HepG2 (cell line): ENCODE results near the gene NCOA3. TPM values are rescaled to one million over a fixed set of nuclear protein-coding genes. Genes with fewer than 3 reads are reported as not detected.

ENCODE experiments used
- BHLHE40 ChIP-seq: IDR thresholded peaks from 2 replicates; pipeline ENCODE4 v1.6.1; 2011; ENCODE audit warnings: low read length, improper control_type of control experiment
- BRCA1 ChIP-seq: sonication (generic); formaldehyde crosslinking; IDR thresholded peaks from 2 replicates; pipeline ENCODE4 v1.4.0; 2020; ENCODE audit warnings: missing genetic modification reagents
- FOXP1 ChIP-seq, 2 experiments: fragments of 450-650 bp in 1 of 2; IDR thresholded peaks; 2 replicates each; pipeline ENCODE4 v1.6.1; 2017 to 2018; ENCODE audit warnings: antibody characterized with exemption in 1 of 2
- NFE2L1 ChIP-seq: sonication (generic); formaldehyde crosslinking; IDR thresholded peaks from 2 replicates; pipeline ENCODE4 v1.4.0; 2020; ENCODE audit warnings: missing genetic modification reagents, mild to moderate bottlenecking, borderline replicate concordance
- REPIN1 ChIP-seq: sonication (generic); formaldehyde crosslinking; IDR thresholded peaks from 2 replicates; pipeline ENCODE4 v1.8.0; 2022; ENCODE audit warnings: missing genetic modification reagents, low read depth, mild to moderate bottlenecking, borderline replicate concordance
- TARDBP ChIP-seq: sonication (generic); formaldehyde crosslinking; IDR thresholded peaks from 2 replicates; pipeline ENCODE4 v1.8.0; 2022; ENCODE audit warnings: mild to moderate bottlenecking, missing genetic modification reagents
- TBP ChIP-seq: sonication (generic); formaldehyde crosslinking; IDR thresholded peaks from 2 replicates; pipeline ENCODE4 v1.5.0; 2020; ENCODE audit warnings: missing genetic modification reagents
- TP53 ChIP-seq: sonication (generic); formaldehyde crosslinking; conservative IDR thresholded peaks from 2 replicates; pipeline ENCODE4 v1.4.0; 2020; ENCODE audit warnings: missing genetic modification reagents
- ZBTB10 ChIP-seq: sonication (generic); formaldehyde crosslinking; IDR thresholded peaks from 2 replicates; pipeline ENCODE4 v1.4.0; 2020; ENCODE audit warnings: missing genetic modification reagents, borderline replicate concordance
- ZBTB20 ChIP-seq: sonication (generic); formaldehyde crosslinking; IDR thresholded peaks from 2 replicates; pipeline ENCODE4 v1.8.1; 2023; ENCODE audit warnings: missing genetic modification reagents, low read depth, mild to moderate bottlenecking, borderline replicate concordance
- ZFY ChIP-seq: sonication (generic); formaldehyde crosslinking; IDR thresholded peaks from 2 replicates; pipeline ENCODE4 v1.4.0; 2020; ENCODE audit warnings: missing genetic modification reagents
- ZNF543 ChIP-seq: sonication (generic); formaldehyde crosslinking; IDR thresholded peaks from 2 replicates; pipeline ENCODE4 v1.4.0; 2020; ENCODE audit warnings: mild to moderate bottlenecking, missing genetic modification reagents
- ZNF563 ChIP-seq: sonication (generic); formaldehyde crosslinking; IDR thresholded peaks from 2 replicates; pipeline ENCODE4 v1.8.0; 2022; ENCODE audit warnings: mild to moderate bottlenecking, moderate library complexity, missing genetic modification reagents
- ZNF609 ChIP-seq: sonication (generic); formaldehyde crosslinking; IDR thresholded peaks from 2 replicates; pipeline ENCODE4 v1.4.0; 2020; ENCODE audit warnings: mild to moderate bottlenecking, missing genetic modification reagents, borderline replicate concordance
- ZNF619 ChIP-seq: sonication (generic); formaldehyde crosslinking; IDR thresholded peaks from 2 replicates; pipeline ENCODE4 v1.4.0; 2020; ENCODE audit warnings: mild to moderate bottlenecking, missing genetic modification reagents
- ZNF660 ChIP-seq: sonication (generic); formaldehyde crosslinking; IDR thresholded peaks from 2 replicates; pipeline ENCODE4 v1.5.1; 2020; ENCODE audit warnings: mild to moderate bottlenecking, low read depth, missing genetic modification reagents, borderline replicate concordance
- ZNF841 ChIP-seq: sonication (generic); formaldehyde crosslinking; IDR thresholded peaks from 2 replicates; pipeline ENCODE4 v1.8.1; 2023; ENCODE audit warnings: missing genetic modification reagents, borderline replicate concordance
- polyA plus RNA-seq, 8 experiments: library from polyadenylated mRNA; depleted of rRNA in 3 of 8; stranded (reverse) in 7 of 8; unstranded in 1 of 8; fragments of >200 nt; fragmentation: Illumina TruSeq in 4 of 8; extraction: Trizol in 4 of 8; gene quantifications; 2 replicates each; pipeline versions ENCODE4 v1.2.1 to v1.2.3, GENCODE V29; 2011 to 2016; ENCODE audit warnings: low read depth in 4 of 8, missing spikeins in 1 of 8, mixed read lengths in 1 of 8; ENCODE audit not compliant: insufficient read depth in 1 of 8
- total RNA-seq, 5 experiments: library from RNA; depleted of rRNA; stranded (reverse); fragments of >200 nt; fragmentation: Illumina TruSeq; extraction: Trizol; gene quantifications; 2 replicates each; pipeline ENCODE4 v1.2.3, GENCODE V29; 2016; ENCODE audit warnings: low read depth in 1 of 5
- TF ChIP-seq, protein P1 (sequence below): sonication (generic); formaldehyde crosslinking; IDR thresholded peaks from 2 replicates; pipeline ENCODE4 v1.5.1; 2020; ENCODE audit warnings: mild to moderate bottlenecking, moderate library complexity, missing genetic modification reagents
- TF ChIP-seq, protein P2 (sequence below): sonication (generic); formaldehyde crosslinking; IDR thresholded peaks from 2 replicates; pipeline ENCODE4 v1.8.1; 2023; ENCODE audit warnings: mild to moderate bottlenecking, missing genetic modification reagents

NCOA3 gene
- total and polyA plus RNA-seq, 2 of the 13 experiments (the other 11 are each of a cell fraction or from before 2014, with no cell fraction given) = 35.0 to 56.8 TPM

GRCh38 chr20:47493175-47493962 lies 8.3 kb upstream of the NCOA3 start (continued):
- TF ChIP-seq TBP (CRISPR knock-in tag) = no peak
- peak; percentile 63; the same call in 1 of the 2 replicates for TF ChIP-seq ZNF609 (CRISPR knock-in tag)
- TF ChIP-seq ZBTB20 (CRISPR knock-in tag) = 0 out of 2 replicates have a peak, but pooled peaks have one; percentile 55
- TF ChIP-seq TP53 (CRISPR knock-in tag) = no peak
- TF ChIP-seq BRCA1 (CRISPR knock-in tag) = no peak
- TF ChIP-seq ZNF660 (CRISPR knock-in tag) = no peak
- TF ChIP-seq ZFY (CRISPR knock-in tag) = no peak
- no peak; the same call in 1 of the 2 replicates for TF ChIP-seq ZBTB10 (CRISPR knock-in tag)
- TF ChIP-seq, protein P1, sequence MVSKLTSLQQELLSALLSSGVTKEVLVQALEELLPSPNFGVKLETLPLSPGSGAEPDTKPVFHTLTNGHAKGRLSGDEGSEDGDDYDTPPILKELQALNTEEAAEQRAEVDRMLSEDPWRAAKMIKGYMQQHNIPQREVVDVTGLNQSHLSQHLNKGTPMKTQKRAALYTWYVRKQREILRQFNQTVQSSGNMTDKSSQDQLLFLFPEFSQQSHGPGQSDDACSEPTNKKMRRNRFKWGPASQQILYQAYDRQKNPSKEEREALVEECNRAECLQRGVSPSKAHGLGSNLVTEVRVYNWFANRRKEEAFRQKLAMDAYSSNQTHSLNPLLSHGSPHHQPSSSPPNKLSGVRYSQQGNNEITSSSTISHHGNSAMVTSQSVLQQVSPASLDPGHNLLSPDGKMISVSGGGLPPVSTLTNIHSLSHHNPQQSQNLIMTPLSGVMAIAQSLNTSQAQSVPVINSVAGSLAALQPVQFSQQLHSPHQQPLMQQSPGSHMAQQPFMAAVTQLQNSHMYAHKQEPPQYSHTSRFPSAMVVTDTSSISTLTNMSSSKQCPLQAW = peak; percentile 62
- TF ChIP-seq ZNF841 (CRISPR knock-in tag) = no peak
- 0 out of 2 replicates have a peak, but pooled peaks have one; percentile 35 for TF ChIP-seq ZNF543 (CRISPR knock-in tag)
- no peak for TF ChIP-seq NFE2L1 (CRISPR knock-in tag)
- peak; percentile 72; the same call in 1 of the 2 replicates for TF ChIP-seq REPIN1 (CRISPR knock-in tag)
- TF ChIP-seq FOXP1 (IDR thresholded peaks at IDR 0.05) = no peak
- peak; percentile 79 for TF ChIP-seq FOXP1 (CRISPR knock-in tag; IDR thresholded peaks at IDR 0.05)
- TF ChIP-seq BHLHE40 = 0 out of 2 replicates have a peak, but pooled peaks have one; percentile 57
- TF ChIP-seq, protein P2, sequence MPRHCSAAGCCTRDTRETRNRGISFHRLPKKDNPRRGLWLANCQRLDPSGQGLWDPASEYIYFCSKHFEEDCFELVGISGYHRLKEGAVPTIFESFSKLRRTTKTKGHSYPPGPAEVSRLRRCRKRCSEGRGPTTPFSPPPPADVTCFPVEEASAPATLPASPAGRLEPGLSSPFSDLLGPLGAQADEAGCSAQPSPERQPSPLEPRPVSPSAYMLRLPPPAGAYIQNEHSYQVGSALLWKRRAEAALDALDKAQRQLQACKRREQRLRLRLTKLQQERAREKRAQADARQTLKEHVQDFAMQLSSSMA (CRISPR knock-in tag) = no peak
- TF ChIP-seq ZNF563 (CRISPR knock-in tag) = no peak
- TF ChIP-seq ZNF619 = no peak
- peak; percentile 93 for TF ChIP-seq TARDBP (CRISPR knock-in tag)
